ENCODE data around the gene FCGBP.

DNA sequence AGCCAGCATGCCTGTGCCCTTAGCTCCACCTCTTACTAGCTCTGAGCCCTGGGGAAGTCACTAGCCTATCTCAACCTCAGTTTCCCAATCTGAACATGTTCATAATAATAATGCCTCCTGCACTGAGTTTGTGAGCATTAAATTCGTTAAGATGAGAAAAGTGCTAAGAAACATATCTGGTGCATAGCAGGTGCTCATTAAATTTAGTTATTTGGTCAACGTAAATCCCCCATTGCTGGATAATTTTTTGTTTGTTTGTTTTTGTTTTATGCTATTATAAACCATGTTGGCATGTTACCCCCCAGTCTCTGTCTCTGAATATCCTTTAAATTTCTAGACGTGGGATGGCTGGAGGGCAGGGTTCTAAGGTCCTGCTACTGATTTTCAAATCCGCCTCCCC, 10.6 kb downstream of the FCGBP start:
- TF ChIP-seq, protein P1, sequence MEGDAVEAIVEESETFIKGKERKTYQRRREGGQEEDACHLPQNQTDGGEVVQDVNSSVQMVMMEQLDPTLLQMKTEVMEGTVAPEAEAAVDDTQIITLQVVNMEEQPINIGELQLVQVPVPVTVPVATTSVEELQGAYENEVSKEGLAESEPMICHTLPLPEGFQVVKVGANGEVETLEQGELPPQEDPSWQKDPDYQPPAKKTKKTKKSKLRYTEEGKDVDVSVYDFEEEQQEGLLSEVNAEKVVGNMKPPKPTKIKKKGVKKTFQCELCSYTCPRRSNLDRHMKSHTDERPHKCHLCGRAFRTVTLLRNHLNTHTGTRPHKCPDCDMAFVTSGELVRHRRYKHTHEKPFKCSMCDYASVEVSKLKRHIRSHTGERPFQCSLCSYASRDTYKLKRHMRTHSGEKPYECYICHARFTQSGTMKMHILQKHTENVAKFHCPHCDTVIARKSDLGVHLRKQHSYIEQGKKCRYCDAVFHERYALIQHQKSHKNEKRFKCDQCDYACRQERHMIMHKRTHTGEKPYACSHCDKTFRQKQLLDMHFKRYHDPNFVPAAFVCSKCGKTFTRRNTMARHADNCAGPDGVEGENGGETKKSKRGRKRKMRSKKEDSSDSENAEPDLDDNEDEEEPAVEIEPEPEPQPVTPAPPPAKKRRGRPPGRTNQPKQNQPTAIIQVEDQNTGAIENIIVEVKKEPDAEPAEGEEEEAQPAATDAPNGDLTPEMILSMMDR (IDR thresholded peaks at IDR 0.05) = no peak
- no peak for TF ChIP-seq POLR2A (IDR thresholded peaks at IDR 0.05)
